Gastrocnemius medialis (tissue), 4 donors: ENCODE measurements around the gene ATF5. TPM values are rescaled to one million over a fixed set of nuclear protein-coding genes. Genes with fewer than 3 reads are reported as not detected.
A peak's percentile ranks its signal among the peaks of the same experiment; 100 is the strongest.

Source experiments
- ATAC-seq, 2 donors: fragments of 150-250 bp; one replicate each; pipeline ENCODE4 v1.9.1; 2016
- DNase-seq, 2 donors: peaks; one replicate each; pipeline ENCODE4 v3.0.0-alpha.2; 2019
- H3K27ac ChIP-seq, 4 donors: fragments of 200-600 bp; sonication (generic); 1 replicate in 1 of 4; 2 replicates in 3 of 4; pipeline ENCODE4 v1.5.1; 2016 to 2018; ENCODE audit warnings: mild to moderate bottlenecking in 2 of 4, moderate library complexity in 1 of 4
- H3K27me3 ChIP-seq, 3 donors: fragments of 200-600 bp; sonication (generic) in 2 of 3; 1 replicate in 1 of 3; 2 replicates in 2 of 3; pipeline versions ENCODE4 v1.5.1 to v1.6.0; 2016 to 2019; ENCODE audit warnings: mild to moderate bottlenecking in 1 of 3, moderate library complexity in 1 of 3
- H3K36me3 ChIP-seq, 2 donors: fragments of 200-600 bp; sonication (generic) in 1 of 2; one replicate each; pipeline ENCODE4 v1.5.1; 2017 to 2018
- H3K4me1 ChIP-seq, 2 donors: fragments of 200-600 bp; sonication (generic) in 1 of 2; one replicate each; pipeline ENCODE4 v1.5.1; 2016 to 2017; ENCODE audit warnings: mild to moderate bottlenecking in 2 of 2
- H3K4me3 ChIP-seq, 4 donors: fragments of 200-600 bp; sonication (generic) in 3 of 4; 1 replicate in 1 of 4; 2 replicates in 3 of 4; pipeline ENCODE4 v1.5.1; 2016 to 2019; ENCODE audit warnings: mild to moderate bottlenecking in 2 of 4
- H3K9me3 ChIP-seq, 3 donors: fragments of 200-600 bp; sonication (generic) in 2 of 3; 1 replicate in 1 of 3; 2 replicates in 2 of 3; pipeline ENCODE4 v1.5.1; 2016 to 2019
- POLR2A ChIP-seq, 2 donors: fragments of 450-650 bp; IDR thresholded peaks; one replicate each; pipeline ENCODE4 v1.6.1; 2017; ENCODE audit warnings: antibody characterized with exemption in 2 of 2, mild to moderate bottlenecking in 2 of 2, moderate library complexity in 2 of 2
- in situ Hi-C, 4 donors: fragments of 200-750 bp; cut with MboI; loops; one replicate each; pipeline versions ENCODE4 v1.15.0 to v1.8.0; 2017; ENCODE audit warnings: low sequenced_read_pairs in 4 of 4
- intact Hi-C: fragments of 100-400 bp; cut with DNase I; formaldehyde crosslinking; loops from one replicate; pipeline ENCODE4 v1.15.1; 2023; ENCODE audit warnings: low total_unique reads
- total RNA-seq, 4 donors: library from RNA; depleted of rRNA; stranded (reverse); fragments of >200 nt; gene quantifications; one replicate each; pipeline versions ENCODE4 v1.1.0 to v1.2.3, GENCODE V29; 2016
- TF ChIP-seq, protein P1 (sequence below), 5 experiments: fragments of 450-650 bp in 3 of 5; fragments of 200-600 bp in 2 of 5; sonication (generic) in 2 of 5; IDR thresholded peaks in 4 of 5; conservative IDR thresholded peaks in 1 of 5; 1 replicate in 4 of 5; 2 replicates in 1 of 5; pipeline ENCODE4 v1.5.1; 2016 to 2019; ENCODE audit warnings: antibody characterized with exemption in 5 of 5, mild to moderate bottlenecking in 3 of 5, moderate library complexity in 3 of 5

The ATF5 gene
- total RNA-seq, 4 donors from 2014 or later, result 6.4 to 10.8 (median 9.0) TPM

DNA sequence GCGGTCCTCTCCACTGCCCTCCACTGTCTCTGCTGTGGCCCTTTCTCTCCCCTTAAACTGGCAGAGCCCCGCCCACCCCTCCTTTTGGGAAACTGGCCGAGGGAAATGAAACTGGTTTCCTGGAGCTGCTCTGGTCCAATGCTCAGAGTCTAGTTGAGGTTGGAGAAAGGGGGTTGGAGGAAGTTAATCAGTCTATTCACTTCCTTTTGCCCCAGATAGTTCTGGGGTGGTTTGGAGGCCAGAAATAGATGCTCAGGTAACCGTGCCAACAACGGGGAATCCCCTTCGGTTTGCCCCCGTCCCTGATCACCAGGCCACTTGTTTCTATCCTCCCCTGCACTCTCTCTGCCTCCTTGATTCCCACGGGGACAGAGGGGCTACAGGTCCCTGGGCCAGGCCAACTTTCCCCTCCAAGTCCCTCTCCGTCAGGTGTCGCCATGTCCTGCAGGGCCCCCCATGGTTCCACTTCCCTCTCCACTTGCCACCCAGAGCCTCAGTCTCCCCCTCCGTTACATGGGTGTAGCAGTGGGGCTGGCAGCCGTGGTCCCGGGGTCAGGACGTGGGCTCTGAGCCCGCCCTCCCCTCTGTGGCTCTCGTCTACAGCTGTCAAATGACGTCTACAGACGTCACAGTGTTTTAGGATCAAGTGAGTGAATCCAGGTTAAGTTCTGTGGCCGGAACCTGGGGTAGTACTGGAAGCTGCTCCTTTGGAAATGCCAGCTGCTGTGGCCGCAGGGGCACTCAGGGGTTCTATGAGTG, 32.0 kb upstream of the ATF5 start, which contains the start of gene IL4I1:
TSS of gene IL4I1 (minus strand) at position 25 of the 759 bp plus-strand sequence. CDS start 727 bp downstream, outside the sequence.
- ATAC-seq (no peak), DNase-seq (no peak)
- no peak for TF ChIP-seq POLR2A (IDR thresholded peaks at IDR 0.05)
- TF ChIP-seq, protein P1, sequence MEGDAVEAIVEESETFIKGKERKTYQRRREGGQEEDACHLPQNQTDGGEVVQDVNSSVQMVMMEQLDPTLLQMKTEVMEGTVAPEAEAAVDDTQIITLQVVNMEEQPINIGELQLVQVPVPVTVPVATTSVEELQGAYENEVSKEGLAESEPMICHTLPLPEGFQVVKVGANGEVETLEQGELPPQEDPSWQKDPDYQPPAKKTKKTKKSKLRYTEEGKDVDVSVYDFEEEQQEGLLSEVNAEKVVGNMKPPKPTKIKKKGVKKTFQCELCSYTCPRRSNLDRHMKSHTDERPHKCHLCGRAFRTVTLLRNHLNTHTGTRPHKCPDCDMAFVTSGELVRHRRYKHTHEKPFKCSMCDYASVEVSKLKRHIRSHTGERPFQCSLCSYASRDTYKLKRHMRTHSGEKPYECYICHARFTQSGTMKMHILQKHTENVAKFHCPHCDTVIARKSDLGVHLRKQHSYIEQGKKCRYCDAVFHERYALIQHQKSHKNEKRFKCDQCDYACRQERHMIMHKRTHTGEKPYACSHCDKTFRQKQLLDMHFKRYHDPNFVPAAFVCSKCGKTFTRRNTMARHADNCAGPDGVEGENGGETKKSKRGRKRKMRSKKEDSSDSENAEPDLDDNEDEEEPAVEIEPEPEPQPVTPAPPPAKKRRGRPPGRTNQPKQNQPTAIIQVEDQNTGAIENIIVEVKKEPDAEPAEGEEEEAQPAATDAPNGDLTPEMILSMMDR (IDR thresholded peaks at IDR 0.05 in 4 of 5, conservative IDR thresholded peaks at IDR 0.05 in 1 of 5), result no peak
- in situ Hi-C loops, result no loop called here
- Histone ChIP-seq H3K4me1 (no peaks in the 10 kb centered on the region), H3K9me3 (no peaks in the 10 kb centered on the region), H3K27ac (peak within 1 kb of the TSS in 3 of 4 donors; percentile 20 to 39 (median 33)), H3K4me3 (no peak within 1 kb of the TSS), H3K36me3 (no peaks in the 10 kb centered on the region), H3K27me3 (peaks cover 0 to 6% (median 0%) of the 10 kb centered on the region in 3 donors)
- intact Hi-C loops, result no loop called here

- no peak for ATAC-seq
- DNase-seq, result no peak
- Histone ChIP-seq H3K4me3 (no peak overlapping the region), H3K27me3 (no peaks in the 10 kb centered on the region), H3K4me1 (peaks cover 0 to 7% of the 10 kb centered on the region in 2 donors), H3K36me3 (peaks cover 0 to 16% of the 10 kb centered on the region in 2 donors), H3K27ac (no peak overlapping the region), H3K9me3 (no peaks in the 10 kb centered on the region)
- in situ Hi-C loops, result no loop called here
- TF ChIP-seq POLR2A (IDR thresholded peaks at IDR 0.05), result no peak
- TF ChIP-seq, protein P1 (IDR thresholded peaks at IDR 0.05 in 4 of 5, conservative IDR thresholded peaks at IDR 0.05 in 1 of 5), result no peak
- intact Hi-C loops, result no loop called here
These were observed 24.9 kb upstream of the ATF5 start for GRCh38 chr19:49904136-49904535.

DNA sequence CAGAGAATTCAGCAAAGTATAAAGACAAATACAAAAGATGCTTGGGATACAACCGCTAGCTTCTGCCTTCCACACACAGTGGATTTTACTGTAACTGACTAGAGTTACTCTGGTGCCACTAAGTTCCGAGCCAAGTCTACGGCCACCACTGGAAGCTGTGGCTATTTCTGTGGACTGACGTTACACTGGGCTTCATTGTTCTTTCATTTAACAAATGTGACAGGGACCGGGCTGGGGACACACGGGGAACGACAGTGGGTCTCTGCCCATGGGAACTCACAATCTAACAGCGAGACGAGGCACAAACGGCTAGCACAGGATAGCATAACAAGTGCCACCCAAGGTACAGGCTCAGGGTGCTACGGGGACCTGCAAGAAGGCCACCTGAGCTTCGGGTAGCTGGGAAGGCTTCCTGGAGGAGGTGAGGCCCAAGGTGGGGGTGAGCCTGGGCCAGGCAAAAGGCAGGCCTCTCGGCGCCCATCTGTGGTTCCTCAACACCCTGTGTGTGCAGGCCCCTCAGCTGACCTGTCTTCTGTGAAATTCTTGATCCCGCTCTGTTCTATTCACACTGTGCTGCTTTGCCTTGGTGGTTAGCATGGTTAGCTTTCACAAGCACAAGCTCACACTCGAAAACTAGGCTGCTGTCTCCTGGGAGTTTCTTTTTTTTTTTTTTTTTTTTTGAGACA, 22.0 kb upstream of the ATF5 start:
- in situ Hi-C loops, result no loop called here
- TF ChIP-seq, protein P1 (IDR thresholded peaks at IDR 0.05 in 4 of 5, conservative IDR thresholded peaks at IDR 0.05 in 1 of 5), result no peak
- no peak for TF ChIP-seq POLR2A (IDR thresholded peaks at IDR 0.05)
- ATAC-seq, result no peak

DNA sequence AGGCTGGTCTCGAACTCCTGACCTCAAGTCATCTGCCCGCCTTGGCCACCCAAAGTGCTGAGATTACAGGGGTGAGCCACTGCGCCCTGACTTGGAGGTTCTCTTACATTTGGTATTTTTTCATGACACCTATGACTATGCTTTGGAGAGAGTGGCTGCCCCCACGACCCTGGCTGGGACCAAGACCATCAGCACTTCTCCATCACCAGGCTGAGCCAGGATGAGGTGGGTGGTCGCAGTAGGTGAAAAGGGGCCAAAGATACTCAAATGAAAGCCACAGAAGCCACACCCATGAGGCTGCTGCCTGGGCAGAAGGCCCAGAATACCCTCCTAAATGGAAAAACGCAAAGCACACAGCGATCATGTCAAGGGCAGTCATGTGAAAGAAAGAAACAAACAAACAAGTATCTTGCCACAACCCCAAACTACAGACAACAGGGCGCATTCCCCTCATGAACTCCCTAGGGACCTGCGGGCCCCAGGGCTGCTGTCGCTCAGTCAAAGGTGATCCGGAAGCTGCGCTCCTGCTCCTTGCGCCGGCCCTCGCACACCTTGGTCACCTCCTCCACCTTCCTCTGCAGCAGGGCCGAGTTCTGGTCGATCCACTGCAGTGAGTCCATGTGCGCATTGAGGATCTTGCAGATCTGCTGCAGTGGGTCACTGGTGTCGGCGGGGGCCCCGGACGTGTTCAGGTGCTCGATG, 21.1 kb upstream of the ATF5 start:
- peaks cover 0 to 26% of the 10 kb centered on the region in 2 donors for H3K36me3 ChIP-seq
- intact Hi-C loops, result no loop called here
- no peak for TF ChIP-seq POLR2A (IDR thresholded peaks at IDR 0.05)
- TF ChIP-seq, protein P1 (IDR thresholded peaks at IDR 0.05 in 4 of 5, conservative IDR thresholded peaks at IDR 0.05 in 1 of 5), result no peak
- H3K4me3 ChIP-seq, result no peak overlapping the region
- H3K27ac ChIP-seq, result no peak overlapping the region
- H3K27me3 ChIP-seq, result no peaks in the 10 kb centered on the region
- in situ Hi-C loops, result no loop called here
- H3K9me3 ChIP-seq, result no peaks in the 10 kb centered on the region
- peaks cover 0 to 11% of the 10 kb centered on the region in 2 donors for H3K4me1 ChIP-seq
- no peak for ATAC-seq
- no peak for DNase-seq

More for the DNA sequence above, 22.0 kb upstream of the ATF5 start:
- intact Hi-C loops, result no loop called here
- H3K4me3 ChIP-seq, result no peak overlapping the region
- peaks cover 0 to 11% of the 10 kb centered on the region in 2 donors for H3K4me1 ChIP-seq
- no peaks in the 10 kb centered on the region for H3K27me3 ChIP-seq
- H3K36me3 ChIP-seq, result peaks cover 0 to 21% of the 10 kb centered on the region in 2 donors
- no peak overlapping the region for H3K27ac ChIP-seq
- DNase-seq, result no peak
- H3K9me3 ChIP-seq, result no peaks in the 10 kb centered on the region
